Measurements from ENCODE around the gene AGK.
"Not testable (repeated sequence)": the region's sequence is repeated elsewhere in the genome, so short reads cannot be mapped to it uniquely, and the experiment has no call there.

Gene AGK

GRCh38 chr7:141645188-141645587, 94.0 kb downstream of the AGK start:
- DNase-seq (ENCODE audit: low read depth in 3 of 3, low spot score in 1 of 3), result no peak

- DNase-seq (ENCODE audit: low read depth in 3 of 3, low spot score in 1 of 3), result no peak
These were observed 95.7 kb downstream of the AGK start for GRCh38 chr7:141646826-141647480.

GRCh38 chr7:141647701-141648100, 96.5 kb downstream of the AGK start:
- DNase-seq (ENCODE audit: low read depth in 3 of 3, low spot score in 1 of 3), result not testable (repeated sequence)

GRCh38 chr7:141648276-141649114, 97.3 kb downstream of the AGK start:
- DNase-seq (ENCODE audit: low read depth in 3 of 3, low spot score in 1 of 3), result no peak

GRCh38 chr7:141649137-141649864, 98.1 kb downstream of the AGK start:
- DNase-seq (ENCODE audit: low read depth in 3 of 3, low spot score in 1 of 3), result no peak

- DNase-seq (ENCODE audit: low read depth in 3 of 3, low spot score in 1 of 3), result no peak
These were observed 98.8 kb downstream of the AGK start for GRCh38 chr7:141649865-141650634.

- no peak for DNase-seq (ENCODE audit: low read depth in 3 of 3, low spot score in 1 of 3)
These were observed 100.2 kb downstream of the AGK start for GRCh38 chr7:141651417-141651816.

- no peak for DNase-seq (ENCODE audit: low read depth in 3 of 3, low spot score in 1 of 3)
These were observed 101.5 kb downstream of the AGK start for GRCh38 chr7:141652691-141653090.

- DNase-seq (ENCODE audit: low read depth in 3 of 3, low spot score in 1 of 3), result peak; percentile 10 to 27 (median 16)
These were observed 103.3 kb downstream of the AGK start for GRCh38 chr7:141654551-141654950.

- no peak for DNase-seq (ENCODE audit: low read depth in 3 of 3, low spot score in 1 of 3)
These were observed 108.3 kb downstream of the AGK start for GRCh38 chr7:141659501-141659900.

GRCh38 chr7:141660259-141660658, 109.0 kb downstream of the AGK start:
- DNase-seq (ENCODE audit: low read depth in 3 of 3, low spot score in 1 of 3), result no peak

- DNase-seq (ENCODE audit: low read depth in 3 of 3, low spot score in 1 of 3), result no peak
These were observed 112.1 kb downstream of the AGK start for GRCh38 chr7:141663081-141663849.

- DNase-seq (ENCODE audit: low read depth in 3 of 3, low spot score in 1 of 3), result no peak
These were observed 113.2 kb downstream of the AGK start for GRCh38 chr7:141664450-141664849.

GRCh38 chr7:141665208-141666035, 114.2 kb downstream of the AGK start:
- DNase-seq (ENCODE audit: low read depth in 3 of 3, low spot score in 1 of 3), result no peak

- no peak for DNase-seq (ENCODE audit: low read depth in 3 of 3, low spot score in 1 of 3)
These were observed 114.9 kb downstream of the AGK start for GRCh38 chr7:141666071-141666470.

- DNase-seq (ENCODE audit: low read depth in 3 of 3, low spot score in 1 of 3), result no peak
These were observed 117.6 kb downstream of the AGK start for GRCh38 chr7:141668853-141669252.

GRCh38 chr7:141671705-141672496, 120.7 kb downstream of the AGK start:
- DNase-seq (ENCODE audit: low read depth in 3 of 3, low spot score in 1 of 3), result no peak

- no peak for DNase-seq (ENCODE audit: low read depth in 3 of 3, low spot score in 1 of 3)
These were observed 122.1 kb downstream of the AGK start for GRCh38 chr7:141673346-141673745.

Data from stimulated activated CD4-positive, alpha-beta T cell treated with anti-CD3 and anti-CD28 coated beads, TNF-alpha, amount 100 ng/mL, for 1 hour (primary cell).